ENCODE results near the gene PRKAA2.

The PRKAA2 gene

GRCh38 chr1:56655991-56656613 is 11.0 kb downstream of the PRKAA2 start:
- no peak for DNase-seq

- no peak for DNase-seq
These were observed 13.1 kb downstream of the PRKAA2 start for GRCh38 chr1:56658254-56658653.

- DNase-seq, result no peak
These were observed 15.2 kb downstream of the PRKAA2 start for GRCh38 chr1:56660293-56660692.

GRCh38 chr1:56663846-56664245 is 18.7 kb downstream of the PRKAA2 start:
- no peak for DNase-seq

- no peak for DNase-seq
These were observed 20.3 kb downstream of the PRKAA2 start for GRCh38 chr1:56665384-56665783.

GRCh38 chr1:56666112-56666608 is 21.0 kb downstream of the PRKAA2 start:
- DNase-seq, result no peak

GRCh38 chr1:56670350-56670749 is 25.2 kb downstream of the PRKAA2 start:
- no peak for DNase-seq

GRCh38 chr1:56671085-56671484 is 26.0 kb downstream of the PRKAA2 start:
- DNase-seq, result no peak

GRCh38 chr1:56671542-56671941 is 26.4 kb downstream of the PRKAA2 start:
- no peak for DNase-seq

- no peak for DNase-seq
These were observed 27.5 kb downstream of the PRKAA2 start for GRCh38 chr1:56672579-56672978.

- DNase-seq, result no peak
These were observed 30.6 kb downstream of the PRKAA2 start for GRCh38 chr1:56675763-56676162.

GRCh38 chr1:56676571-56677035 is 31.5 kb downstream of the PRKAA2 start:
- DNase-seq, result no peak

GRCh38 chr1:56683569-56683968 is 38.5 kb downstream of the PRKAA2 start:
- no peak for DNase-seq

GRCh38 chr1:56686169-56686568 is 41.1 kb downstream of the PRKAA2 start:
- no peak for DNase-seq

- DNase-seq, result peak; percentile 63
These were observed 43.5 kb downstream of the PRKAA2 start for GRCh38 chr1:56688522-56689026.

GRCh38 chr1:56696663-56697062 is 51.5 kb downstream of the PRKAA2 start:
- no peak for DNase-seq

- no peak for DNase-seq
These were observed 58.6 kb downstream of the PRKAA2 start for GRCh38 chr1:56703747-56704146.

GRCh38 chr1:56707379-56707778 is 62.3 kb downstream of the PRKAA2 start:
- no peak for DNase-seq

- peak; percentile 34 for DNase-seq
These were observed 64.3 kb downstream of the PRKAA2 start for GRCh38 chr1:56709269-56709880.

GRCh38 chr1:56709995-56710394 is 64.9 kb downstream of the PRKAA2 start:
- no peak for DNase-seq

- DNase-seq, result no peak
These were observed 65.5 kb downstream of the PRKAA2 start for GRCh38 chr1:56710646-56711045.

GRCh38 chr1:56712150-56712549 is 67.0 kb downstream of the PRKAA2 start:
- DNase-seq, result no peak

GRCh38 chr1:56713112-56713511 is 68.0 kb downstream of the PRKAA2 start:
- DNase-seq, result no peak

GRCh38 chr1:56715156-56715555 is 70.0 kb downstream of the PRKAA2 start:
- no peak for DNase-seq

- DNase-seq, result no peak
These were observed 74.1 kb downstream of the PRKAA2 start for GRCh38 chr1:56719171-56719570.
